Mucosa of stomach (tissue), 1 donor: ENCODE measurements around the gene IL6.
"Not testable (repeated sequence)": the region's sequence is repeated elsewhere in the genome, so short reads cannot be mapped to it uniquely, and the experiment has no call there.

ENCODE experiments used
- H3K27me3 ChIP-seq: one replicate; pipeline ENCODE4 v1.7.0; 2013; ENCODE audit warnings: mild to moderate bottlenecking, low read length; ENCODE audit not compliant: control insufficient read depth, insufficient read depth
- H3K36me3 ChIP-seq: one replicate; pipeline ENCODE4 v1.7.0; 2013; ENCODE audit warnings: low read length; ENCODE audit not compliant: control insufficient read depth, insufficient read depth
- H3K4me1 ChIP-seq: one replicate; pipeline ENCODE4 v1.7.0; 2013; ENCODE audit warnings: mild to moderate bottlenecking, low read length; ENCODE audit not compliant: control insufficient read depth, insufficient read depth
- H3K4me3 ChIP-seq: one replicate; pipeline ENCODE4 v1.7.0; 2013; ENCODE audit warnings: low read length
- H3K9ac ChIP-seq: one replicate; pipeline ENCODE4 v1.7.0; 2013; ENCODE audit warnings: mild to moderate bottlenecking, low read length, moderate library complexity
- H3K9me3 ChIP-seq: one replicate; pipeline ENCODE4 v1.7.0; 2013; ENCODE audit warnings: mild to moderate bottlenecking, low read length, moderate library complexity; ENCODE audit not compliant: control insufficient read depth
- donor health status: Pancreatic carcinoma.

Gene IL6

GRCh38 chr7:22726907-22727713, at the start of gene IL6:
Gene IL6, plus strand, starts transcription at chr7:22727200. Its CDS starts 63 bp downstream, at chr7:22727263.
- Histone ChIP-seq H3K4me3 (no peak within 1 kb of the TSS), H3K4me1 (no peaks in the 10 kb centered on the region), H3K36me3 (no peaks in the 10 kb centered on the region), H3K27me3 (peaks cover 11% of the 10 kb centered on the region), H3K9me3 (no peaks in the 10 kb centered on the region), H3K9ac (peak within 1 kb of the TSS; percentile 11)

- not testable (repeated sequence) for H3K4me1 ChIP-seq, H3K9ac ChIP-seq, H3K36me3 ChIP-seq
Measured at GRCh38 chr7:22677263-22677662, 49.7 kb upstream of the IL6 start.

GRCh38 chr7:22677680-22678079, 49.3 kb upstream of the IL6 start:
- H3K9ac ChIP-seq, result no peak overlapping the region
- no peaks in the 10 kb centered on the region for H3K9me3 ChIP-seq
- H3K36me3 ChIP-seq, result no peaks in the 10 kb centered on the region
- no peaks in the 10 kb centered on the region for H3K27me3 ChIP-seq
- H3K4me1 ChIP-seq, result no peaks in the 10 kb centered on the region
- H3K4me3 ChIP-seq, result no peak overlapping the region

More at GRCh38 chr7:22677263-22677662, 49.7 kb upstream of the IL6 start:
- H3K27me3 ChIP-seq, H3K9me3 ChIP-seq, H3K4me3 ChIP-seq: not testable (repeated sequence)

- no peaks in the 10 kb centered on the region for H3K27me3 ChIP-seq
- no peaks in the 10 kb centered on the region for H3K9me3 ChIP-seq
- H3K4me1 ChIP-seq, result no peaks in the 10 kb centered on the region
- no peak overlapping the region for H3K9ac ChIP-seq
- no peak overlapping the region for H3K4me3 ChIP-seq
- no peaks in the 10 kb centered on the region for H3K36me3 ChIP-seq
Measured at GRCh38 chr7:22680482-22680911, 46.5 kb upstream of the IL6 start.

GRCh38 chr7:22681312-22681711, 45.7 kb upstream of the IL6 start:
- no peak overlapping the region for H3K4me3 ChIP-seq
- no peak overlapping the region for H3K9ac ChIP-seq
- H3K27me3 ChIP-seq, result no peaks in the 10 kb centered on the region
- no peaks in the 10 kb centered on the region for H3K9me3 ChIP-seq
- H3K36me3 ChIP-seq, result no peaks in the 10 kb centered on the region
- no peaks in the 10 kb centered on the region for H3K4me1 ChIP-seq

- no peak overlapping the region for H3K4me3 ChIP-seq
- H3K9ac ChIP-seq, result no peak overlapping the region
- no peaks in the 10 kb centered on the region for H3K9me3 ChIP-seq
- H3K27me3 ChIP-seq, result no peaks in the 10 kb centered on the region
- H3K36me3 ChIP-seq, result no peaks in the 10 kb centered on the region
- no peaks in the 10 kb centered on the region for H3K4me1 ChIP-seq
Measured at GRCh38 chr7:22681852-22682657, 44.9 kb upstream of the IL6 start.

GRCh38 chr7:22683379-22683778, 43.6 kb upstream of the IL6 start:
- H3K36me3 ChIP-seq, result no peaks in the 10 kb centered on the region
- no peaks in the 10 kb centered on the region for H3K4me1 ChIP-seq
- H3K4me3 ChIP-seq, result no peak overlapping the region
- no peak overlapping the region for H3K9ac ChIP-seq
- no peaks in the 10 kb centered on the region for H3K9me3 ChIP-seq
- H3K27me3 ChIP-seq, result no peaks in the 10 kb centered on the region

- H3K36me3 ChIP-seq, result no peaks in the 10 kb centered on the region
- H3K9me3 ChIP-seq, result no peaks in the 10 kb centered on the region
Measured at GRCh38 chr7:22686620-22687019, 40.4 kb upstream of the IL6 start.

GRCh38 chr7:22688084-22688483, 38.9 kb upstream of the IL6 start:
- no peaks in the 10 kb centered on the region for H3K36me3 ChIP-seq
- H3K9me3 ChIP-seq, result no peaks in the 10 kb centered on the region
- H3K27me3 ChIP-seq, result no peaks in the 10 kb centered on the region
- no peak overlapping the region for H3K9ac ChIP-seq
- no peaks in the 10 kb centered on the region for H3K4me1 ChIP-seq
- H3K4me3 ChIP-seq, result no peak overlapping the region

More at GRCh38 chr7:22686620-22687019, 40.4 kb upstream of the IL6 start:
- Histone ChIP-seq H3K4me1 (no peaks in the 10 kb centered on the region), H3K27me3 (no peaks in the 10 kb centered on the region), H3K9ac (no peak overlapping the region), H3K4me3 (no peak overlapping the region)

GRCh38 chr7:22688934-22689333, 38.1 kb upstream of the IL6 start:
- not testable (repeated sequence) for H3K4me1 ChIP-seq, H3K36me3 ChIP-seq, H3K9me3 ChIP-seq, H3K9ac ChIP-seq, H3K4me3 ChIP-seq, H3K27me3 ChIP-seq

GRCh38 chr7:22694597-22695207, 32.3 kb upstream of the IL6 start:
- H3K36me3 ChIP-seq, result no peaks in the 10 kb centered on the region
- H3K9me3 ChIP-seq, result no peaks in the 10 kb centered on the region
- H3K9ac ChIP-seq, result no peak overlapping the region
- no peaks in the 10 kb centered on the region for H3K27me3 ChIP-seq
- no peaks in the 10 kb centered on the region for H3K4me1 ChIP-seq
- H3K4me3 ChIP-seq, result no peak overlapping the region
